ENCODE measurements around the gene PDZD2.

Gene PDZD2

GRCh38 chr5:32150366-32150765, 511.4 kb downstream of the PDZD2 start:
- H3K9ac ChIP-seq (ENCODE audit: low read depth, low read length) = no peak overlapping the region
- H3K4me1 ChIP-seq (ENCODE audit: insufficient read depth, low read length) = no peaks in the 10 kb centered on the region
- H3K36me3 ChIP-seq (ENCODE audit: insufficient read depth, low read length) = peaks cover 6% of the 10 kb centered on the region
- no peaks in the 10 kb centered on the region for H3K9me3 ChIP-seq (ENCODE audit: control insufficient read depth, insufficient read depth, low read length)

DNA sequence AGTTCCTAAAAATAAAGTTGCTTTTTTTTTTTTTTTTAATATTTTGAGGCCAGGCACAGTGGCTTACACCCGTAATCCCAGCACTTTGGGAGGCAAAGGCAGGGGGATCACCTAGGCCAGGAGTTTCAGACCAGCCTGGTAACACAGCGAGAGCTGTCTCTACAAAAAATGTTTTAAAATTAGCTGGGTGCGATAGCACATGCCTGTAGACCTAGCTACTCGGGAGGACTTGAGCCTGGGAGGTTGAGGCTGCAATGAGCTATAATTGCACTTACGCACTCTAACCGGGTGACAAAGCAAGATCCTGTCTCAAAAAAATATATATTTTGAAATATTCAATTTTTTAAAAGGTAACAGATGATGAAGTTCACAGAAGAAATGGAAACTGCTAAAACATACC, 512.3 kb downstream of the PDZD2 start:
- H3K9me3 ChIP-seq (ENCODE audit: control insufficient read depth, insufficient read depth, low read length) = no peaks in the 10 kb centered on the region
- no peak overlapping the region for H3K9ac ChIP-seq (ENCODE audit: low read depth, low read length)
- no peaks in the 10 kb centered on the region for H3K4me1 ChIP-seq (ENCODE audit: insufficient read depth, low read length)
- H3K36me3 ChIP-seq (ENCODE audit: insufficient read depth, low read length) = no peaks in the 10 kb centered on the region

GRCh38 chr5:32153723-32154122, 514.8 kb downstream of the PDZD2 start:
- H3K9ac ChIP-seq (ENCODE audit: low read depth, low read length) = no peak overlapping the region
- no peaks in the 10 kb centered on the region for H3K9me3 ChIP-seq (ENCODE audit: control insufficient read depth, insufficient read depth, low read length)
- H3K36me3 ChIP-seq (ENCODE audit: insufficient read depth, low read length) = no peaks in the 10 kb centered on the region
- H3K4me1 ChIP-seq (ENCODE audit: insufficient read depth, low read length) = peaks cover 6% of the 10 kb centered on the region

- peaks cover 6% of the 10 kb centered on the region for H3K4me1 ChIP-seq (ENCODE audit: insufficient read depth, low read length)
- H3K9ac ChIP-seq (ENCODE audit: low read depth, low read length) = no peak overlapping the region
- H3K36me3 ChIP-seq (ENCODE audit: insufficient read depth, low read length) = no peaks in the 10 kb centered on the region
Observed at GRCh38 chr5:32155211-32155610, 516.3 kb downstream of the PDZD2 start.

GRCh38 chr5:32156635-32157034, 517.7 kb downstream of the PDZD2 start:
- Histone ChIP-seq H3K9ac (ENCODE audit: low read depth, low read length) (no peak overlapping the region), H3K36me3 (ENCODE audit: insufficient read depth, low read length) (no peaks in the 10 kb centered on the region), H3K9me3 (ENCODE audit: control insufficient read depth, insufficient read depth, low read length) (no peaks in the 10 kb centered on the region), H3K4me1 (ENCODE audit: insufficient read depth, low read length) (peaks cover 6% of the 10 kb centered on the region)

More at GRCh38 chr5:32155211-32155610, 516.3 kb downstream of the PDZD2 start:
- H3K9me3 ChIP-seq (ENCODE audit: control insufficient read depth, insufficient read depth, low read length) = no peaks in the 10 kb centered on the region

DNA sequence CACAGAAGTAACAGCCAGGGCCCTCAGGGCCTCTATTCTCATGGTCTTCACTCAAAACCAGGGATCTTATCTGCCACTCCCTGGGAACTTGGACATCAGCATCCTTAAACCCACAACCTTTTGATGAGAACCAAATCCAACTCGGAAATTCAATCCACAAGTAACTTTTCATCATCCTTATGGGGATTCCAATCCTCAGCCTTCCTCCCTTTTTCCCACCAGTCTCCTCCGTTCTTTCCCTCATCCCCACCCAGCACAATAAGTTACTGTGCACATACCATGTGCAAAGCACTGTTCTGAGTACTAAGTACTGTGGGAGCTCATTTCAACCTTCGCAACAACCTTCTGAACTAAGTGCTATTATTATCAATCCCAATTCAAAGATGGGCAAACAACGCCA, 518.1 kb downstream of the PDZD2 start:
- Histone ChIP-seq H3K9me3 (ENCODE audit: control insufficient read depth, insufficient read depth, low read length) (no peaks in the 10 kb centered on the region), H3K9ac (ENCODE audit: low read depth, low read length) (no peak overlapping the region), H3K36me3 (ENCODE audit: insufficient read depth, low read length) (no peaks in the 10 kb centered on the region), H3K4me1 (ENCODE audit: insufficient read depth, low read length) (peaks cover 6% of the 10 kb centered on the region)

- no peaks in the 10 kb centered on the region for H3K9me3 ChIP-seq (ENCODE audit: control insufficient read depth, insufficient read depth, low read length)
- no peaks in the 10 kb centered on the region for H3K36me3 ChIP-seq (ENCODE audit: insufficient read depth, low read length)
- H3K4me1 ChIP-seq (ENCODE audit: insufficient read depth, low read length) = peaks cover 6% of the 10 kb centered on the region
- no peak overlapping the region for H3K9ac ChIP-seq (ENCODE audit: low read depth, low read length)
Observed at GRCh38 chr5:32158679-32158975, 519.7 kb downstream of the PDZD2 start.

DNA sequence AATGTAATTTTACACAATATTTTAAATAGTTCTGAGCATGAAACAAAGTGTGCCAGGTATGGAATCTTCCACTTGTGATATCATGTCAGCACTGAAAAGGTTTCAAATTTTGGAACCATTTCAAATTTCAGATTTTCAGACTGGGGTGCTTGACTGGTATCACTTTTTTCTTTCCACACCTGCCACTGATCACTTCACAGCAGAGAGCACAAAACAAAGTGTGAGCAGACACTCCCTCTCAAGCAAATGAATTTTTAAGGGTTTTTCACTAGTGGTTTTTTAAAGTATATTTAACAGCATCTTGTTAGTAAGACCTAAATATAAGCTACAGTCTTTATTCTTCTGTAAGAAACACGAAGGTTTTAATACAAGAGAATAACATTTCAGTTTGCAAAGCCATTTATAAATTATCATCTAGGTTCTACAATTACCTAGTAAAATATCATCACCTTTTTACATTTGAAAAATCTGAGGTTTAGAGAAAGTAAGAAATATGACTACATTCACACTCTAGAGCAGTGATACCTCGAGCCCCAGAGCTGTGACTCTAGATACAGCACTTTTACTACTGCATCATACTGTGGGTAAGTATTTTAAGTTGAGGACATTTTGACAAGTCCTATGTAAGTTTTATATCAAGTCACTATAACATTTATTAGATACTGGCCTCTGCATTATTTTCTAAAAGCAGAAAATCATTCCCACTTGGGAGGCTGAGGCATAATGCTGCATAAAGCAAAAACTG, 520.6 kb downstream of the PDZD2 start:
- H3K9me3 ChIP-seq (ENCODE audit: control insufficient read depth, insufficient read depth, low read length) = no peaks in the 10 kb centered on the region
- no peak overlapping the region for H3K9ac ChIP-seq (ENCODE audit: low read depth, low read length)
- peaks cover 6% of the 10 kb centered on the region for H3K4me1 ChIP-seq (ENCODE audit: insufficient read depth, low read length)
- no peaks in the 10 kb centered on the region for H3K36me3 ChIP-seq (ENCODE audit: insufficient read depth, low read length)

DNA sequence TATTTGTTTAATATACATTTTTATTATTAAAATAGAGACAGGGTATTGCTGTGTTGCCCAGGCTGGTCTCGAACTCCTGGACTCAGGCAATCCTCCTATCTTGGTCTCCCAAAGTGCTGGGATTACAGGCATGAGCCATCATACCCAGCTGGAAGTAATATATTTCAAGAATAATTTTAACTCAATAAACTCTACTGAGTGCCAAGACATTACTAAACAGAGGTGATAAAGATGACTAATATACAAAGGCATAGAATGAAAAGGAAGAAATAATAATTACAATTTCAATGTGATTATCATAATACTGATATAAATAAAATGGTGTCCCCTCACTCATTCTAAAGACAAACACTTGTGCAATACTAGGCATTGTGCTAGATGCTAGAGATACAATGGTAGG, 521.3 kb downstream of the PDZD2 start:
- Histone ChIP-seq H3K9me3 (ENCODE audit: control insufficient read depth, insufficient read depth, low read length) (no peaks in the 10 kb centered on the region), H3K36me3 (ENCODE audit: insufficient read depth, low read length) (no peaks in the 10 kb centered on the region), H3K4me1 (ENCODE audit: insufficient read depth, low read length) (peaks cover 6% of the 10 kb centered on the region), H3K9ac (ENCODE audit: low read depth, low read length) (no peak overlapping the region)
